Heart left ventricle (tissue), 13 donors: ENCODE data around the gene CACNB4.

Experiments used
- POLR2A ChIP-seq, 2 donors: fragments of 450-650 bp; IDR thresholded peaks; one replicate each; pipeline ENCODE4 v1.6.1; 2017; ENCODE audit warnings: antibody characterized with exemption in 2 of 2, mild to moderate bottlenecking in 2 of 2, moderate library complexity in 2 of 2
- TF ChIP-seq, protein P1 (sequence below), 12 donors: fragments of 200-600 bp; sonication (generic) in 4 of 12; IDR thresholded peaks; one replicate each; pipeline versions ENCODE4 v1.5.0 to v1.8.0; 2018 to 2022; ENCODE audit warnings: antibody characterized with exemption in 12 of 12, mild to moderate bottlenecking in 5 of 12
- donor health status: ischemic (EF 13 %, LVEDD 7.1; RV severe dilation, severe dysfunction).
- donor health status: DM: no; HTN: yes; CAD: no.
- donor health status: DM: no; HTN: no; CAD: no.
- donor health status: ischemic (EF 25% LVEDD 6.9; RV normal size, moderate dysfunction).
- donor health status: ischemic (EF 25% LVEDD 5.7; RV mildly dilated, moderate dysfunction).
- donor health status: ischemic (EF 35%, LVEDD 5.7; RV mildly dilated, moderate dysfunction).
- donor health status: nonischemic (EF 11% LVEDD 7.7; RV severe dilation, severe dysfunction).
- donor health status: DM: yes; HTN: yes; CAD: no.
- donor health status: PGD.
- donor health status: ischemic (EF 29% LVEDD 5.4; RV normal size, mild dysfunction).
- donor health status: nonischemic (EF 23%, LVEDD 6.1; RV moderate dilation, normal function).

DNA sequence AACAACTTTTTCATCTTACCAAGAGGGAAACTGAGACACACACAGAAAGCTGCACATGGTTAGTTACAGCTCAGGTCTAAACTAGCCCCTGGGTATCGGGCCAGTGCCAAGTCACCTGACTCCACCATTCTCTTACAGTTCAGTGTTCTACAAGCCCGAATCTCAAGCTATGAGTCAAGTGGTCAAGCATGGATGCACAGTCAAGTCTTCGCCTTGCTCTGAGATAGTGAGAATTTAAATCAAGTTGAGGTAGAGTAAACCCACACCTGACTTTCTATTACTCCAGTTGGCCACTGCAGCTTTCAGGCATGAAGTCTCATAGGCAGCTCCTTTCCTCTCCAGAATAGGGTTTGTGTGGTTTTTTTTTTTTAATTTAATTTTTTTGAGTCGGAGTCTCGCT is 236.1 kb downstream of the CACNB4 start:
- no peak for TF ChIP-seq POLR2A (IDR thresholded peaks at IDR 0.05)
- TF ChIP-seq, protein P1, sequence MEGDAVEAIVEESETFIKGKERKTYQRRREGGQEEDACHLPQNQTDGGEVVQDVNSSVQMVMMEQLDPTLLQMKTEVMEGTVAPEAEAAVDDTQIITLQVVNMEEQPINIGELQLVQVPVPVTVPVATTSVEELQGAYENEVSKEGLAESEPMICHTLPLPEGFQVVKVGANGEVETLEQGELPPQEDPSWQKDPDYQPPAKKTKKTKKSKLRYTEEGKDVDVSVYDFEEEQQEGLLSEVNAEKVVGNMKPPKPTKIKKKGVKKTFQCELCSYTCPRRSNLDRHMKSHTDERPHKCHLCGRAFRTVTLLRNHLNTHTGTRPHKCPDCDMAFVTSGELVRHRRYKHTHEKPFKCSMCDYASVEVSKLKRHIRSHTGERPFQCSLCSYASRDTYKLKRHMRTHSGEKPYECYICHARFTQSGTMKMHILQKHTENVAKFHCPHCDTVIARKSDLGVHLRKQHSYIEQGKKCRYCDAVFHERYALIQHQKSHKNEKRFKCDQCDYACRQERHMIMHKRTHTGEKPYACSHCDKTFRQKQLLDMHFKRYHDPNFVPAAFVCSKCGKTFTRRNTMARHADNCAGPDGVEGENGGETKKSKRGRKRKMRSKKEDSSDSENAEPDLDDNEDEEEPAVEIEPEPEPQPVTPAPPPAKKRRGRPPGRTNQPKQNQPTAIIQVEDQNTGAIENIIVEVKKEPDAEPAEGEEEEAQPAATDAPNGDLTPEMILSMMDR (IDR thresholded peaks at IDR 0.05) = no peak
